SK-MEL-5 (cell line): ENCODE results near the gene SLC44A4. TPM values are rescaled to one million over a fixed set of nuclear protein-coding genes. Genes with fewer than 3 reads are reported as not detected.

Experiments used
- DNase-seq: peaks from one replicate; pipeline ENCODE4 v3.0.0-alpha.2; 2016; ENCODE audit warnings: low read depth, low spot score
- in situ Hi-C: cut with HindIII; loops from 2 replicates; pipeline ENCODE4 v1.10.0; 2016; ENCODE audit warnings: low sequenced_read_pairs, high pct_unique_total_duplicates, low pct_unique_long_range_greater_than_20kb
- total RNA-seq: library from RNA; depleted of rRNA; stranded (reverse); fragments of >200 nt; shearing (Covaris generic); gene quantifications from 2 replicates; pipeline ENCODE4 v1.2.3, GENCODE V29; 2014

SLC44A4 gene
- total RNA-seq, 1 experiment from 2014 or later, result not detected

GRCh38 chr6:31887173-31888007 lies 8.6 kb upstream of the SLC44A4 start:
- DNase-seq, result no peak
- in situ Hi-C loops, result no loop called here

GRCh38 chr6:31886541-31886991 lies 7.8 kb upstream of the SLC44A4 start:
- in situ Hi-C loops, result no loop called here
- no peak for DNase-seq

- DNase-seq, result no peak
- in situ Hi-C loops, result no loop called here
Observed at GRCh38 chr6:31884528-31885035, 5.8 kb upstream of the SLC44A4 start.

- no peak for DNase-seq
- in situ Hi-C loops, result no loop called here
Observed at GRCh38 chr6:31883676-31884075, 4.9 kb upstream of the SLC44A4 start.

- in situ Hi-C loops, result no loop called here
- DNase-seq, result no peak
Observed at GRCh38 chr6:31882344-31882743, 3.5 kb upstream of the SLC44A4 start.

- in situ Hi-C loops, result no loop called here
- DNase-seq, result no peak
Observed at GRCh38 chr6:31881136-31881859, 2.5 kb upstream of the SLC44A4 start.

GRCh38 chr6:31880616-31881015 lies 1.8 kb upstream of the SLC44A4 start:
- no peak for DNase-seq
- in situ Hi-C loops, result no loop called here

GRCh38 chr6:31879901-31880300 lies 1.1 kb upstream of the SLC44A4 start:
- in situ Hi-C loops, result no loop called here
- no peak for DNase-seq

- no peak for DNase-seq
- in situ Hi-C loops, result no loop called here
Observed at GRCh38 chr6:31879143-31879542, 346 bp upstream of the SLC44A4 start.

- no peak for DNase-seq
- in situ Hi-C loops, result no loop called here
Observed at GRCh38 chr6:31878222-31878621, 575 bp downstream of the SLC44A4 start.

- no peak for DNase-seq
- in situ Hi-C loops, result no loop called here
Observed at GRCh38 chr6:31877651-31878161, 1.1 kb downstream of the SLC44A4 start.

- in situ Hi-C loops, result no loop called here
Observed at GRCh38 chr6:31877125-31877650, 1.6 kb downstream of the SLC44A4 start.

GRCh38 chr6:31876357-31876756 lies 2.4 kb downstream of the SLC44A4 start:
- no peak for DNase-seq
- in situ Hi-C loops, result no loop called here

More at GRCh38 chr6:31877125-31877650, 1.6 kb downstream of the SLC44A4 start:
- DNase-seq, result no peak

- in situ Hi-C loops, result no loop called here
- no peak for DNase-seq
Observed at GRCh38 chr6:31875877-31876276, 2.9 kb downstream of the SLC44A4 start.

GRCh38 chr6:31874836-31875572 lies 3.8 kb downstream of the SLC44A4 start:
- in situ Hi-C loops, result no loop called here
- DNase-seq, result no peak

GRCh38 chr6:31874084-31874670 lies 4.6 kb downstream of the SLC44A4 start:
- in situ Hi-C loops, result no loop called here

GRCh38 chr6:31871046-31871659 lies 7.6 kb downstream of the SLC44A4 start:
- no peak for DNase-seq
- in situ Hi-C loops, result no loop called here

More at GRCh38 chr6:31874084-31874670, 4.6 kb downstream of the SLC44A4 start:
- no peak for DNase-seq
